Ishikawa (cell line): ENCODE measurements around the gene PLAAT3.

Source experiments
- CEBPB ChIP-seq: IDR thresholded peaks from 2 replicates; pipeline ENCODE4 v1.6.1; 2012
- CREB1 ChIP-seq: IDR thresholded peaks from 2 replicates; pipeline ENCODE4 v1.6.1; 2012; ENCODE audit warnings: low read depth
- EGR1 ChIP-seq: IDR thresholded peaks from 2 replicates; pipeline ENCODE4 v1.6.1; 2012
- EP300 ChIP-seq: IDR thresholded peaks from 2 replicates; pipeline ENCODE4 v1.6.1; 2012; ENCODE audit warnings: borderline replicate concordance
- FOXM1 ChIP-seq: IDR thresholded peaks from 2 replicates; pipeline ENCODE4 v1.6.1; 2012; ENCODE audit warnings: low read depth, borderline replicate concordance
- NFIC ChIP-seq: IDR thresholded peaks from 2 replicates; pipeline ENCODE4 v1.6.1; 2012
- RAD21 ChIP-seq: IDR thresholded peaks from 2 replicates; pipeline ENCODE4 v1.6.1; 2012; ENCODE audit warnings: low read depth
- TAF1 ChIP-seq: IDR thresholded peaks from 2 replicates; pipeline ENCODE4 v1.6.1; 2012; ENCODE audit warnings: low read depth, mild to moderate bottlenecking
- TCF12 ChIP-seq: IDR thresholded peaks from 2 replicates; pipeline ENCODE4 v1.6.1; 2012; ENCODE audit warnings: low read depth
- TEAD4 ChIP-seq: IDR thresholded peaks from 2 replicates; pipeline ENCODE4 v1.6.1; 2012
- YY1 ChIP-seq: IDR thresholded peaks from 2 replicates; pipeline ENCODE4 v1.6.1; 2012; ENCODE audit warnings: low read depth
- ZBTB7A ChIP-seq: IDR thresholded peaks from 2 replicates; pipeline ENCODE4 v1.6.1; 2012; ENCODE audit warnings: low read depth
- TF ChIP-seq, protein P1 (sequence below): IDR thresholded peaks from 2 replicates; pipeline ENCODE4 v1.6.1; 2012
- TF ChIP-seq, protein P2 (sequence below): IDR thresholded peaks from 2 replicates; pipeline ENCODE4 v1.6.1; 2012; ENCODE audit warnings: low read depth, mild to moderate bottlenecking
- TF ChIP-seq, protein P3 (sequence below): IDR thresholded peaks from 2 replicates; pipeline ENCODE4 v1.6.1; 2012

The PLAAT3 gene

DNA sequence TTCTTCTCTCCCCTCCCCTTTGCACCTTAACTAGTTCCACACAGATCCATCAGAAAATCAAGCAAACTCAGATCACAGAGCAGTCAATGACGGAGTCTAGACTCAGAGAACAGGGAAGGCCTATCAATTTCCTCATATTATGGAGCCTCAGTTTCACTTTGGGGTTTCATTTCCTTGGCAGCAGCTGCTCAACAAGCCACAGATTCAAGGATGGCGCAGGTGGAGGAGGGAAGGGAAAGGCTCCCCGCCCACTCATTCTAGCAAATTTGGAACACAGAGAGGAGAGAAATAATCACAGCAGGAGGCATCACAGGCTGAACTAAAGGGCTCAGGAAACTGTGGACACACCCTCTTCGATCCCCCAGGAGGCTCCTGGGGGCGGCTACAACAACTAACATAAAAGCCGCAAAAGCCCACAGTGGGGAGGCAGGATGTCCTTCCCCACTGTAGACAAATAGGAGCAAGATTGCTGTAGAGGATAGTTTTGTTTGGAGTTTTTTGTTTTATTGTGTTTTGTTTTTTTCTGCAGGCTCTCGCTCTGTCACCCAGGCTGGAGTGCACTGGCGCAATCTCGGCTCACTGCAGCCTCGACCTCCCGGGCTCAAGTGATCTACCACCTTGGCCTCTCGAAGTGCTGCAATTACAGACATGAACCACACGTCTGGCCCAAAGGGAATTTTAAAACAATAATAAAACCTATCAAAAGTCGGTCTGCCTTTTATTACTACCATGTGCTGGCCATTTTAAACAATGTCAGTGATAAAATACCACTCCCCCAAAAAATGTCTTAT is 3.4 kb downstream of the PLAAT3 start:
- TF ChIP-seq, protein P1, sequence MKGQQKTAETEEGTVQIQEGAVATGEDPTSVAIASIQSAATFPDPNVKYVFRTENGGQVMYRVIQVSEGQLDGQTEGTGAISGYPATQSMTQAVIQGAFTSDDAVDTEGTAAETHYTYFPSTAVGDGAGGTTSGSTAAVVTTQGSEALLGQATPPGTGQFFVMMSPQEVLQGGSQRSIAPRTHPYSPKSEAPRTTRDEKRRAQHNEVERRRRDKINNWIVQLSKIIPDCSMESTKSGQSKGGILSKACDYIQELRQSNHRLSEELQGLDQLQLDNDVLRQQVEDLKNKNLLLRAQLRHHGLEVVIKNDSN, result no peak
- peak; percentile 56; the same call in 1 of the 2 replicates for TF ChIP-seq EGR1

DNA sequence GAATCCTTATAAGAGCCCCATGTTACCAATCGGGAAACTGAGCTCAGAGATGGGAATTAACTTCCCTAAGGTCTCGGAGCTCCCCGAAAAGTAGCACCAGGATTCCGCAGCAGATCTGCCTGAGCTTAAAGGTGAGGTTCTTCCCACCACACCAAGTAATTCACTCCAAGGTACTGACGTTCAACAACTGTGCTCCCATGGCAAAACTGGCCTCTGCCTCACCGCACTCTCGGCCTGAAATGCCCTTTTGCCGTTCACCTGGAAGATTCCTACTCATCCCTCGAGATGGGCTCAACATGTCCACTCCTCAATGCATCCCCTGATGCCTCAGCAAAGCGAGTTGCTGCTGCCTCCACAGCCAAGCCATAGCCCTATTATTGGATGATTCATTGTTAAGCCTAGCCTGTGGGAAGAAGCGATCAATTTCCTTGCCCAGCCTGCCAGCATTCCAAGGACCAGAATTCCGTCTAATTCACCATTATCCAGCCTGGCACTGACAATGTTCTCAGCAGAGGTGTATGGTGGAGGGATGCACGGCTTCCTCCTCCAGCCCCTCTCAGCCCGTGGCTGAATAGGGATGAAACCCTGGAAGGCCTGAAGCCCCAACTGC is 4.2 kb downstream of the PLAAT3 start:
- TF ChIP-seq TAF1, result no peak
- no peak for TF ChIP-seq RAD21
- TF ChIP-seq, protein P2, sequence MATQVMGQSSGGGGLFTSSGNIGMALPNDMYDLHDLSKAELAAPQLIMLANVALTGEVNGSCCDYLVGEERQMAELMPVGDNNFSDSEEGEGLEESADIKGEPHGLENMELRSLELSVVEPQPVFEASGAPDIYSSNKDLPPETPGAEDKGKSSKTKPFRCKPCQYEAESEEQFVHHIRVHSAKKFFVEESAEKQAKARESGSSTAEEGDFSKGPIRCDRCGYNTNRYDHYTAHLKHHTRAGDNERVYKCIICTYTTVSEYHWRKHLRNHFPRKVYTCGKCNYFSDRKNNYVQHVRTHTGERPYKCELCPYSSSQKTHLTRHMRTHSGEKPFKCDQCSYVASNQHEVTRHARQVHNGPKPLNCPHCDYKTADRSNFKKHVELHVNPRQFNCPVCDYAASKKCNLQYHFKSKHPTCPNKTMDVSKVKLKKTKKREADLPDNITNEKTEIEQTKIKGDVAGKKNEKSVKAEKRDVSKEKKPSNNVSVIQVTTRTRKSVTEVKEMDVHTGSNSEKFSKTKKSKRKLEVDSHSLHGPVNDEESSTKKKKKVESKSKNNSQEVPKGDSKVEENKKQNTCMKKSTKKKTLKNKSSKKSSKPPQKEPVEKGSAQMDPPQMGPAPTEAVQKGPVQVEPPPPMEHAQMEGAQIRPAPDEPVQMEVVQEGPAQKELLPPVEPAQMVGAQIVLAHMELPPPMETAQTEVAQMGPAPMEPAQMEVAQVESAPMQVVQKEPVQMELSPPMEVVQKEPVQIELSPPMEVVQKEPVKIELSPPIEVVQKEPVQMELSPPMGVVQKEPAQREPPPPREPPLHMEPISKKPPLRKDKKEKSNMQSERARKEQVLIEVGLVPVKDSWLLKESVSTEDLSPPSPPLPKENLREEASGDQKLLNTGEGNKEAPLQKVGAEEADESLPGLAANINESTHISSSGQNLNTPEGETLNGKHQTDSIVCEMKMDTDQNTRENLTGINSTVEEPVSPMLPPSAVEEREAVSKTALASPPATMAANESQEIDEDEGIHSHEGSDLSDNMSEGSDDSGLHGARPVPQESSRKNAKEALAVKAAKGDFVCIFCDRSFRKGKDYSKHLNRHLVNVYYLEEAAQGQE, result no peak
- TF ChIP-seq ZBTB7A, result no peak
- TF ChIP-seq, protein P1, result no peak
- no peak for TF ChIP-seq YY1
- no peak for TF ChIP-seq TCF12
- TF ChIP-seq CEBPB, result no peak
- TF ChIP-seq EP300, result no peak
- TF ChIP-seq FOXM1, result no peak
- no peak for TF ChIP-seq NFIC
- TF ChIP-seq, protein P3, sequence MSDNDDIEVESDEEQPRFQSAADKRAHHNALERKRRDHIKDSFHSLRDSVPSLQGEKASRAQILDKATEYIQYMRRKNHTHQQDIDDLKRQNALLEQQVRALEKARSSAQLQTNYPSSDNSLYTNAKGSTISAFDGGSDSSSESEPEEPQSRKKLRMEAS, result no peak
- no peak for TF ChIP-seq EGR1
- no peak for TF ChIP-seq TEAD4

DNA sequence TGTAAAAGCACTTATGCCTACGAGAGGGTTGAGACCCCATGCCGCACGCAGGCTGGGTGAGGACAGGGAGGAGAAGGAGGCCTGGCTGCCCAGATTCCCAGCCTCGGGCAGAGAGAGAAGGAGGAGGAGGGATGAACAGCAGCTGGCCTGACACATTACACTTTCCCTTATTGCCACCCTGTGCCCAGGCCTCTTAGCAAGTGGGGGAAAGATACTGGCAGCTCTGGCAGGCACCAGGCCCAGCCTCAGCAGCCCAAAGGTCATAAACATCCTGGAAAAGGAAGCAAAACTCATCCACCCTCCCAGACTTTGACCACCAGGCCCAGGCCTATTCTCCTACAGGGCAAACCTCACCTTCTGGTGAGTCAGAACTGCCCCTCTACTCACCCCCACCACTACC is 4.7 kb downstream of the PLAAT3 start:
- no peak for TF ChIP-seq EGR1

DNA sequence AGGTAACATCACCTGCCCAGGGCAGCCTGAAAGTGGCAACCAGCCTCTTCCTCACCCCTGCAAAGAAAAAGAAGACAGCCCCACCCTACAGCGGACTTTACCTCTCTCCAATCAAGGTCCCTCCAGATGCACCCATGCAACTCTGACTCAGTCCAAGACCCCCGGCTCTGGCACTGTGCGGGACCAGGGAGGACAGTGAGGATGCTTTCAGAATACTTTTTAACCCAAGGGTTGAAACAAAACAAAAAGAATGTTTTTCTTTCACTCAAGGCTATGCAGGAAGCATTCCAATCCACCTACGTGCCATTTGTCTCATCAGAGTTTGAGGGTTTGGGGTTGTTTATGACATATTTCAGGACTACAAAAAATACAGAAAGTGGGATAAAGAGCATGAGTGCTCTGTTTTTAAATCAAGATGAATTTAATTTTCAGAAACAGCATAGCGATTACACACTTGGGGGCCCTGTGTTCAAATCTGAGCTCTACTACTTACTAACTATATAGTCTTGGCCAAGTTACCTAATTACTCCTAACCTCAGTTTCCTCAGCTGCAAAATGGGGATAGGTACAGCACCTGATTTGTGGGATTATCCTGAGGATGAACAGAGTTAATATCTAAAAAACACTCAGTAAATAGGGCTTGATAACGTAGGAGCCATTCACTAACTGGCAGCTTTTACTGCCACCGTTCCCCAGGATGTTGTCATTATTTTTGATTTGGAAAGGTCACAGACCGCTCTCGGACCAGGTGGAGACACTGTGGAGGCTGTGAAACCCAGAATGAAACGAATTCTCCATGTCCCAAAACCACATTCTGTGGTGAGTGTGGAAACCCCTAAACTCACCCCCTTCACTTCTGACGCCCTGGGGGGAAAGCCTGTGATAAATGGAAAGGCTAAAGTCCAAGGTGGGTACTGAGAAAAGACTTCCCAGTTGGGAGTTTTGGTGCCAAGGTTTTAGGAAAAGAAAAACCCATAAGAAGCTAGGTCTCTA is 5.6 kb downstream of the PLAAT3 start:
- TF ChIP-seq TEAD4 (no peak), TAF1 (no peak), NFIC (no peak)

DNA sequence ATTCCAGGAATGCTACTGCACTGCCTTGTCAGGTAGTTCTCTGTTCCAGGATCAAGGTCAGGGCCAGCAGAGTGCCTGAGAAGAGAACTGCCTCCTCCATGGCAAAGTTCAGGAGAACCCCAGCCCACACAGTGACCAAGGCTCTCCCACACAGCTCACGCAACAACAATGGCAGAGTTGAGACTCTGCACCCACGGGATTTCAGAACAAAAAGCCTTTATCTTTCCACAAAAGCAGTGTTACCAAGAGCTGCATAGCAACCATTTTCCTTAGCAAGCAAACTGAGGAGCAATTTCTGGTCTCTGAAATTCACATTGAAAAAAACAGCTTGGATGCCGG is 11.1 kb downstream of the PLAAT3 start:
- TF ChIP-seq, protein P1, result no peak
- no peak for TF ChIP-seq ZBTB7A
- TF ChIP-seq CREB1, result no peak
- TF ChIP-seq CEBPB, result no peak
- TF ChIP-seq RAD21, result no peak
- no peak for TF ChIP-seq EP300
- no peak for TF ChIP-seq TAF1
- no peak for TF ChIP-seq TEAD4
- TF ChIP-seq FOXM1, result no peak
- TF ChIP-seq, protein P2, result no peak
- TF ChIP-seq EGR1, result no peak
- no peak for TF ChIP-seq TCF12
- no peak for TF ChIP-seq YY1
- TF ChIP-seq NFIC, result no peak
